Astrocyte of the cerebellum (primary cell): ENCODE measurements around the gene MARK2.

Experiments used
- DNase-seq: peaks from one replicate; pipeline ENCODE4 v3.0.0-alpha.2; 2011; ENCODE audit warnings: low read depth
- H3K4me3 ChIP-seq: 2 replicates; pipeline ENCODE4 v1.5.1; 2011; ENCODE audit warnings: mild to moderate bottlenecking, low read depth, low read length, moderate library complexity
- in situ Hi-C: cut with HindIII; loops from 2 replicates; pipeline ENCODE4 v1.10.0; 2017; ENCODE audit warnings: low sequenced_read_pairs
- TF ChIP-seq, protein P1 (sequence below): IDR thresholded peaks from 2 replicates; pipeline ENCODE4 v1.5.1; 2012; ENCODE audit warnings: low read length, low read depth, moderate library complexity, mild to moderate bottlenecking; ENCODE audit errors: missing control alignments

Gene MARK2

GRCh38 chr11:63918507-63919191, 79.7 kb downstream of the MARK2 start:
- TF ChIP-seq, protein P1, sequence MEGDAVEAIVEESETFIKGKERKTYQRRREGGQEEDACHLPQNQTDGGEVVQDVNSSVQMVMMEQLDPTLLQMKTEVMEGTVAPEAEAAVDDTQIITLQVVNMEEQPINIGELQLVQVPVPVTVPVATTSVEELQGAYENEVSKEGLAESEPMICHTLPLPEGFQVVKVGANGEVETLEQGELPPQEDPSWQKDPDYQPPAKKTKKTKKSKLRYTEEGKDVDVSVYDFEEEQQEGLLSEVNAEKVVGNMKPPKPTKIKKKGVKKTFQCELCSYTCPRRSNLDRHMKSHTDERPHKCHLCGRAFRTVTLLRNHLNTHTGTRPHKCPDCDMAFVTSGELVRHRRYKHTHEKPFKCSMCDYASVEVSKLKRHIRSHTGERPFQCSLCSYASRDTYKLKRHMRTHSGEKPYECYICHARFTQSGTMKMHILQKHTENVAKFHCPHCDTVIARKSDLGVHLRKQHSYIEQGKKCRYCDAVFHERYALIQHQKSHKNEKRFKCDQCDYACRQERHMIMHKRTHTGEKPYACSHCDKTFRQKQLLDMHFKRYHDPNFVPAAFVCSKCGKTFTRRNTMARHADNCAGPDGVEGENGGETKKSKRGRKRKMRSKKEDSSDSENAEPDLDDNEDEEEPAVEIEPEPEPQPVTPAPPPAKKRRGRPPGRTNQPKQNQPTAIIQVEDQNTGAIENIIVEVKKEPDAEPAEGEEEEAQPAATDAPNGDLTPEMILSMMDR, result no peak
- H3K4me3 ChIP-seq, result no peak overlapping the region
- no peak for DNase-seq
- in situ Hi-C loops, result no loop called here

- H3K4me3 ChIP-seq, result no peak overlapping the region
- in situ Hi-C loops, result no loop called here
- TF ChIP-seq, protein P1, result no peak
- DNase-seq, result no peak
These were observed 80.6 kb downstream of the MARK2 start for GRCh38 chr11:63919267-63920125.

GRCh38 chr11:63920126-63920938, 81.4 kb downstream of the MARK2 start:
- no peak overlapping the region for H3K4me3 ChIP-seq
- TF ChIP-seq, protein P1, result no peak
- no peak for DNase-seq
- in situ Hi-C loops, result no loop called here

- in situ Hi-C loops, result no loop called here
- TF ChIP-seq, protein P1, result peak; percentile 59
- no peak overlapping the region for H3K4me3 ChIP-seq
- DNase-seq, result no peak
These were observed 82.1 kb downstream of the MARK2 start for GRCh38 chr11:63920939-63921417.

GRCh38 chr11:63922673-63923192, 83.8 kb downstream of the MARK2 start:
- in situ Hi-C loops, result no loop called here
- H3K4me3 ChIP-seq, result no peak overlapping the region
- DNase-seq, result no peak
- TF ChIP-seq, protein P1, result no peak

DNA sequence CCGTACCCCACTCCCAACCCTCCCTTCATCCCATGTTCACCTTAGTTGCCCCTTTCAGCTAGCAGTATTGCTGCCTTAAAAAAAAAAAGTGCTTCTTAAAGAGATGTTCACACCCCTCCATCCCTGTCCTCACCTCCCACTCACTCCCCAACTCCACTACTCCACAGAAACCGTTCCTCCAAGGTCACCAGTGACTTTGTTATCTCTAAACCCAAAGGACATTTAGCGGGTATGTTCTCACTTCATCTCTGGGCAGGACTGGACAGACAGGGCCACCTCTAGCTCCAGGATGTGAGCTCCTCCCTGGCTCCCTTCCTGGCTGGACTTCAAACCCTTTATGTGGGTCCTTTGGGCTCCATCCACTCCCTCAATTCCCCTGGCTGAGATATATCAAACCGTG, 84.4 kb downstream of the MARK2 start:
- DNase-seq, result no peak
- in situ Hi-C loops, result no loop called here
- TF ChIP-seq, protein P1, result no peak
- no peak overlapping the region for H3K4me3 ChIP-seq
